Esophagus muscularis mucosa (tissue), 4 donors: ENCODE results near the gene COX6A1. TPM values are rescaled to one million over a fixed set of nuclear protein-coding genes. Genes with fewer than 3 reads are reported as not detected.

Experiments
- DNase-seq: peaks from one replicate; pipeline ENCODE4 v3.0.0-alpha.2; 2017; ENCODE audit errors: extremely low spot score
- H3K27ac ChIP-seq, 4 donors: fragments of 200-600 bp; sonication (generic); replicated peaks in 1 of 4; 1 replicate in 3 of 4; 2 replicates in 1 of 4; pipeline ENCODE4 v1.5.1; 2016 to 2019; ENCODE audit warnings: mild to moderate bottlenecking in 1 of 4
- H3K27me3 ChIP-seq, 4 donors: fragments of 200-600 bp; sonication (generic); one replicate each; pipeline versions ENCODE4 v1.5.1 to v1.6.0; 2016 to 2019
- H3K36me3 ChIP-seq, 4 donors: fragments of 200-600 bp; sonication (generic); one replicate each; pipeline ENCODE4 v1.5.1; 2016 to 2019
- H3K4me1 ChIP-seq, 4 donors: fragments of 200-600 bp; sonication (generic); one replicate each; pipeline ENCODE4 v1.5.1; 2016 to 2019
- H3K4me3 ChIP-seq, 4 donors: fragments of 200-600 bp; sonication (generic); 1 replicate in 2 of 4; 2 replicates in 2 of 4; pipeline ENCODE4 v1.5.1; 2016 to 2019; ENCODE audit warnings: mild to moderate bottlenecking in 4 of 4, moderate library complexity in 1 of 4
- H3K9me3 ChIP-seq, 4 donors: fragments of 200-600 bp; sonication (generic); 1 replicate in 3 of 4; 2 replicates in 1 of 4; pipeline ENCODE4 v1.5.1; 2016 to 2019
- EP300 ChIP-seq: sonication (generic); formaldehyde crosslinking; IDR thresholded peaks from one replicate; pipeline ENCODE4 v1.6.1; 2017; ENCODE audit warnings: antibody characterized with exemption
- POLR2A ChIP-seq: fragments of 450-650 bp; IDR thresholded peaks from one replicate; pipeline ENCODE4 v1.6.1; 2017; ENCODE audit warnings: antibody characterized with exemption, moderate library complexity, mild to moderate bottlenecking, low read depth
- POLR2AphosphoS5 ChIP-seq, 2 donors: sonication (generic); formaldehyde crosslinking; IDR thresholded peaks; one replicate each; pipeline ENCODE4 v1.6.1; 2017; ENCODE audit warnings: antibody characterized with exemption in 2 of 2
- WGBS: methylation state at CpG from one replicate; pipeline ENCODE4 v1.1.5; 2018; 5-methylcytosine and 5-hydroxymethylcytosine counted together
- intact Hi-C: fragments of 100-400 bp; cut with DNase I; formaldehyde crosslinking; loops from one replicate; pipeline ENCODE4 v1.15.1; 2023
- total RNA-seq, 4 donors: library from RNA; depleted of rRNA; stranded (reverse); fragments of >200 nt; gene quantifications; one replicate each; pipeline versions ENCODE4 v1.1.0 to v1.2.1, GENCODE V29; 2016
- TF ChIP-seq, protein P1 (sequence below), 3 experiments: fragments of 200-600 bp in 2 of 3; fragments of 450-650 bp in 1 of 3; sonication (generic) in 2 of 3; IDR thresholded peaks; one replicate each; pipeline ENCODE4 v1.5.1; 2017 to 2019; ENCODE audit warnings: antibody characterized with exemption in 3 of 3, mild to moderate bottlenecking in 2 of 3, moderate library complexity in 1 of 3

COX6A1 gene
- total RNA-seq, 4 donors from 2014 or later = 499 to 689 (median 548) TPM

- no peak overlapping the region for H3K27ac ChIP-seq
- no peak overlapping the region for H3K4me3 ChIP-seq
- 93% methylated on average over 3 of the region's 3 CpGs for WGBS
- no peak for DNase-seq
- peaks cover 0 to 11% (median 0%) of the 10 kb centered on the region in 4 donors for H3K27me3 ChIP-seq
- H3K36me3 ChIP-seq = no peaks in the 10 kb centered on the region
- no peaks in the 10 kb centered on the region for H3K9me3 ChIP-seq
- TF ChIP-seq EP300 (no peak), POLR2A (no peak), POLR2AphosphoS5 (IDR thresholded peaks at IDR 0.05) (no peak)
- TF ChIP-seq, protein P1, sequence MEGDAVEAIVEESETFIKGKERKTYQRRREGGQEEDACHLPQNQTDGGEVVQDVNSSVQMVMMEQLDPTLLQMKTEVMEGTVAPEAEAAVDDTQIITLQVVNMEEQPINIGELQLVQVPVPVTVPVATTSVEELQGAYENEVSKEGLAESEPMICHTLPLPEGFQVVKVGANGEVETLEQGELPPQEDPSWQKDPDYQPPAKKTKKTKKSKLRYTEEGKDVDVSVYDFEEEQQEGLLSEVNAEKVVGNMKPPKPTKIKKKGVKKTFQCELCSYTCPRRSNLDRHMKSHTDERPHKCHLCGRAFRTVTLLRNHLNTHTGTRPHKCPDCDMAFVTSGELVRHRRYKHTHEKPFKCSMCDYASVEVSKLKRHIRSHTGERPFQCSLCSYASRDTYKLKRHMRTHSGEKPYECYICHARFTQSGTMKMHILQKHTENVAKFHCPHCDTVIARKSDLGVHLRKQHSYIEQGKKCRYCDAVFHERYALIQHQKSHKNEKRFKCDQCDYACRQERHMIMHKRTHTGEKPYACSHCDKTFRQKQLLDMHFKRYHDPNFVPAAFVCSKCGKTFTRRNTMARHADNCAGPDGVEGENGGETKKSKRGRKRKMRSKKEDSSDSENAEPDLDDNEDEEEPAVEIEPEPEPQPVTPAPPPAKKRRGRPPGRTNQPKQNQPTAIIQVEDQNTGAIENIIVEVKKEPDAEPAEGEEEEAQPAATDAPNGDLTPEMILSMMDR (IDR thresholded peaks at IDR 0.05) = no peak
- intact Hi-C loops = no loop called here
- H3K4me1 ChIP-seq = no peaks in the 10 kb centered on the region
These were observed 31.8 kb upstream of the COX6A1 start for GRCh38 chr12:120406069-120406468.

DNA sequence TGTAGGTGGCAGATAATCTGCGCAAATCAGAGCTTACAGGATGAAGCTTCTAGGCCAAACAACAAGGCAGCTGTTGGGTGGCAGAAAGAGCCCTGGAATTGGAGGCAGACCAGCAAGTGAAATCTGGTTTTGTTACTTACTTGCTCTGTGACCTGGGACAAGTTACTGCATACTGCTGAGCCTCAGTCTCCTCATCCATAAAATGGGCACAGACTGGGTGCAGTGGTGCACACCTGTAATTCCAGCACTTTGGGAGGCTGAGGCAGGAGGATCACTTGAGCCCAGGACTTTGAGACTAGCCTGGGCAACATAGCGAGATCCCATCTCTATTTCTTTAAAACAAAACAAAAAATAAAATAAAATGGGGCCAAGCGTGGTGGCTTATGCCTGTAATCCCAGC is 31.4 kb upstream of the COX6A1 start:
- Histone ChIP-seq H3K36me3 (no peaks in the 10 kb centered on the region), H3K27me3 (peaks cover 0 to 11% (median 0%) of the 10 kb centered on the region in 4 donors), H3K4me1 (no peaks in the 10 kb centered on the region), H3K4me3 (no peak overlapping the region), H3K9me3 (no peaks in the 10 kb centered on the region), H3K27ac (no peak overlapping the region)
- intact Hi-C loops = no loop called here
- TF ChIP-seq, protein P1 (IDR thresholded peaks at IDR 0.05) = no peak
- TF ChIP-seq POLR2AphosphoS5 (IDR thresholded peaks at IDR 0.05) (no peak), POLR2A (no peak)
- DNase-seq = no peak
- WGBS = 93% methylated on average over 3 of the region's 3 CpGs

- Histone ChIP-seq H3K9me3 (no peaks in the 10 kb centered on the region), H3K4me3 (no peak overlapping the region), H3K27ac (no peak overlapping the region), H3K27me3 (no peaks in the 10 kb centered on the region), H3K4me1 (no peaks in the 10 kb centered on the region), H3K36me3 (no peaks in the 10 kb centered on the region)
- DNase-seq = no peak
- 85% methylated on average over 8 of the region's 11 CpGs for WGBS
- TF ChIP-seq POLR2AphosphoS5 (IDR thresholded peaks at IDR 0.05) (no peak), POLR2A (no peak), EP300 (no peak)
- TF ChIP-seq, protein P1 (IDR thresholded peaks at IDR 0.05) = no peak
- intact Hi-C loops = no loop called here
These were observed 29.1 kb upstream of the COX6A1 start for GRCh38 chr12:120408771-120409170.

- 88% methylated on average over 7 of the region's 7 CpGs for whole genome bisulfite sequencing
These were observed 25.5 kb upstream of the COX6A1 start for GRCh38 chr12:120412421-120412820.

More at GRCh38 chr12:120412421-120412820, 25.5 kb upstream of the COX6A1 start:
- H3K36me3 ChIP-seq = no peaks in the 10 kb centered on the region
- no peak for TF ChIP-seq POLR2A
- TF ChIP-seq POLR2AphosphoS5 (IDR thresholded peaks at IDR 0.05) = no peak
- TF ChIP-seq, protein P1 (IDR thresholded peaks at IDR 0.05) = no peak
- TF ChIP-seq EP300 = no peak
- no peak overlapping the region for H3K27ac ChIP-seq
- H3K9me3 ChIP-seq = no peaks in the 10 kb centered on the region
- intact Hi-C loops = no loop called here
- no peak overlapping the region for H3K4me3 ChIP-seq
- DNase-seq = no peak
- peaks cover 0 to 13% (median 0%) of the 10 kb centered on the region in 4 donors for H3K27me3 ChIP-seq
- no peaks in the 10 kb centered on the region for H3K4me1 ChIP-seq
